HepG2 (cell line): ENCODE results near the gene BCL11B. TPM values are rescaled to one million over a fixed set of nuclear protein-coding genes. Genes with fewer than 3 reads are reported as not detected.

Experiments
- ATAC-seq: fragments of 200-7000 bp; cut with Tn5 transposase; 3 replicates; pipeline ENCODE4 v1.9.1; 2020; ENCODE audit warnings: mild to moderate bottlenecking, moderate library complexity
- BruUV-seq: library from RNA; stranded (reverse); fragments of 400-500 nt; replicated peaks from 2 replicates; lab custom pipeline; 2021; lab: Mats Ljungman, UMichigan
- CTCF ChIA-PET: fragments of 300-600 bp; formaldehyde crosslinking; extraction: SDS; loops from one replicate; lab custom pipeline; 2021; ENCODE audit warnings: low total read pairs, inconsistent platforms, low intra/inter-chr PET ratio; lab: Yijun Ruan, JAX
- POLR2A ChIA-PET: fragments of 350-600 bp; sonication (Branson Sonifier 250); formaldehyde crosslinking; loops from one replicate; lab custom pipeline; 2020; ENCODE audit warnings: antibody characterized with exemption, inconsistent platforms; lab: Yijun Ruan, JAX
- DNase-seq: peaks from one replicate; pipeline ENCODE4 v3.0.0-alpha.2; 2015; ENCODE audit warnings: low spot score
- FAIRE-seq: peaks from 3 replicates; lab custom pipeline; 2011; peaks lifted over from hg19 to GRCh38; lab: Jason Lieb, UNC
- H2AFZ ChIP-seq: one replicate; pipeline ENCODE4 v1.6.1; 2011; ENCODE audit warnings: low read length, inconsistent platforms
- H3K27ac ChIP-seq: fragments of 300-600 bp; 3 replicates; pipeline ENCODE4 v1.8.0; 2011; ENCODE audit warnings: mixed run types, mild to moderate bottlenecking, mixed read lengths, low read length, inconsistent platforms; ENCODE audit not compliant: insufficient read depth; ENCODE audit errors: extremely low read length
- H3K27me3 ChIP-seq, 2 experiments: fragments of 200-600 bp in 1 of 2; 2 replicates in 1 of 2; 3 replicates in 1 of 2; pipeline versions ENCODE4 v1.6.0 to v1.8.0; 2011; ENCODE audit warnings: low read length in 2 of 2, mild to moderate bottlenecking in 2 of 2, moderate library complexity in 2 of 2, inconsistent platforms in 1 of 2; ENCODE audit not compliant: insufficient read depth in 2 of 2, control insufficient read depth in 1 of 2
- H3K36me3 ChIP-seq, 2 experiments: fragments of 200-600 bp in 1 of 2; replicated peaks in 1 of 2; 2 replicates in 1 of 2; 3 replicates in 1 of 2; pipeline versions ENCODE4 v1.5.1 to v1.8.0; 2011; ENCODE audit warnings: low read length in 2 of 2, inconsistent platforms in 1 of 2; ENCODE audit not compliant: insufficient read depth in 2 of 2, control insufficient read depth in 1 of 2
- H3K4me1 ChIP-seq: 2 replicates; pipeline ENCODE4 v1.5.1; 2012; ENCODE audit warnings: low read length, inconsistent platforms; ENCODE audit not compliant: insufficient read depth
- H3K4me2 ChIP-seq: 2 replicates; pipeline ENCODE4 v1.6.0; 2011; ENCODE audit warnings: low read depth, low read length, inconsistent platforms
- H3K4me3 ChIP-seq, 3 experiments: fragments of 200-600 bp in 1 of 3; sonication (generic), shearing (Covaris generic) in 1 of 3; replicated peaks in 1 of 3; 2 replicates each; pipeline ENCODE4 v1.5.1; 2011 to 2016; ENCODE audit warnings: low read length in 3 of 3, inconsistent platforms in 2 of 3, low read depth in 2 of 3, mild to moderate bottlenecking in 2 of 3, control low read depth in 1 of 3, mixed read lengths in 1 of 3; ENCODE audit not compliant: insufficient read depth in 1 of 3
- H3K79me2 ChIP-seq: one replicate; pipeline ENCODE4 v1.6.1; 2011; ENCODE audit warnings: low read length, inconsistent platforms; ENCODE audit not compliant: insufficient read depth
- H3K9ac ChIP-seq: 2 replicates; pipeline ENCODE4 v1.6.0; 2011; ENCODE audit warnings: mild to moderate bottlenecking, low read depth, low read length, inconsistent platforms; ENCODE audit not compliant: insufficient read depth
- H3K9me3 ChIP-seq: 2 replicates; pipeline ENCODE4 v1.5.1; 2012; ENCODE audit warnings: mild to moderate bottlenecking, low read length
- H4K20me1 ChIP-seq: 2 replicates; pipeline ENCODE4 v1.6.0; 2011; ENCODE audit warnings: inconsistent platforms, mild to moderate bottlenecking, low read length, moderate library complexity; ENCODE audit not compliant: insufficient read depth
- ARNTL ChIP-seq: sonication (generic); formaldehyde crosslinking; IDR thresholded peaks from 2 replicates; pipeline ENCODE4 v1.4.0; 2020; ENCODE audit warnings: mild to moderate bottlenecking, missing genetic modification reagents
- BHLHE40 ChIP-seq: IDR thresholded peaks from 2 replicates; pipeline ENCODE4 v1.6.1; 2011; ENCODE audit warnings: low read length, improper control_type of control experiment
- CREB3 ChIP-seq: sonication (generic); formaldehyde crosslinking; IDR thresholded peaks from 2 replicates; pipeline ENCODE4 v1.5.0; 2020; ENCODE audit warnings: missing genetic modification reagents
- HDAC1 ChIP-seq: sonication (generic); formaldehyde crosslinking; IDR thresholded peaks from 2 replicates; pipeline ENCODE4 v1.5.1; 2020; ENCODE audit warnings: mild to moderate bottlenecking, missing genetic modification reagents
- MAFF ChIP-seq: IDR thresholded peaks from 2 replicates; pipeline ENCODE4 v1.6.1; 2011; ENCODE audit warnings: low read depth, low read length, improper control_type of control experiment
- MAFK ChIP-seq, 2 experiments: IDR thresholded peaks in 1 of 2; conservative IDR thresholded peaks in 1 of 2; 2 replicates each; pipeline ENCODE4 v1.6.1; 2011; ENCODE audit warnings: improper control_type of control experiment in 2 of 2, low read length in 2 of 2
- MED13 ChIP-seq: sonication (generic); formaldehyde crosslinking; IDR thresholded peaks from 2 replicates; pipeline ENCODE4 v1.5.0; 2020; ENCODE audit warnings: missing genetic modification reagents
- NFKBIZ ChIP-seq: IDR thresholded peaks from 2 replicates; pipeline ENCODE4 v1.6.1; 2018; ENCODE audit warnings: missing genetic modification reagents, missing compliant biosample characterization
- ZBTB25 ChIP-seq: IDR thresholded peaks from 2 replicates; pipeline ENCODE4 v1.6.1; 2018; ENCODE audit warnings: missing genetic modification reagents
- ZFY ChIP-seq: sonication (generic); formaldehyde crosslinking; IDR thresholded peaks from 2 replicates; pipeline ENCODE4 v1.4.0; 2020; ENCODE audit warnings: missing genetic modification reagents
- ZNF276 ChIP-seq: sonication (generic); formaldehyde crosslinking; IDR thresholded peaks from 2 replicates; pipeline ENCODE4 v1.4.0; 2020; ENCODE audit warnings: mild to moderate bottlenecking, low read depth, missing genetic modification reagents
- ZNF431 ChIP-seq: sonication (generic); formaldehyde crosslinking; IDR thresholded peaks from 2 replicates; pipeline ENCODE4 v1.9.0; 2022; ENCODE audit warnings: missing genetic modification reagents, low read depth, mild to moderate bottlenecking, borderline replicate concordance
- ZSCAN5A ChIP-seq: sonication (generic); formaldehyde crosslinking; IDR thresholded peaks from 2 replicates; pipeline ENCODE4 v1.8.0; 2022; ENCODE audit warnings: mild to moderate bottlenecking, missing genetic modification reagents, borderline replicate concordance
- WGBS: methylation state at CpG from one replicate; pipeline ENCODE4 v1.1.6; 2017; ENCODE audit warnings: low lambda C conversion rate; 5-methylcytosine and 5-hydroxymethylcytosine counted together
- in situ Hi-C: cut with HindIII; loops from 2 replicates; pipeline ENCODE4 v1.10.0; 2017; ENCODE audit warnings: low pct_unique_long_range_greater_than_20kb; ENCODE audit not compliant: extremely low pct_ligation_motif_present
- intact Hi-C: fragments of 100-400 bp; cut with micrococcal nuclease; formaldehyde crosslinking; loops from one replicate; pipeline ENCODE4 v1.10.0; 2022; ENCODE audit not compliant: unreplicated experiment
- polyA plus RNA-seq, 8 experiments: library from polyadenylated mRNA; depleted of rRNA in 3 of 8; stranded (reverse) in 7 of 8; unstranded in 1 of 8; fragments of >200 nt; fragmentation: Illumina TruSeq in 4 of 8; extraction: Trizol in 4 of 8; gene quantifications; 2 replicates each; pipeline versions ENCODE4 v1.2.1 to v1.2.3, GENCODE V29; 2011 to 2016; ENCODE audit warnings: low read depth in 4 of 8, missing spikeins in 1 of 8, mixed read lengths in 1 of 8; ENCODE audit not compliant: insufficient read depth in 1 of 8
- total RNA-seq, 5 experiments: library from RNA; depleted of rRNA; stranded (reverse); fragments of >200 nt; fragmentation: Illumina TruSeq; extraction: Trizol; gene quantifications; 2 replicates each; pipeline ENCODE4 v1.2.3, GENCODE V29; 2016; ENCODE audit warnings: low read depth in 1 of 5

Gene BCL11B
- total and polyA plus RNA-seq, 2 of the 13 experiments (the other 11 are each of a cell fraction or from before 2014, with no cell fraction given) = not detected

GRCh38 chr14:99215277-99215676 is 56.7 kb downstream of the BCL11B start:
- FAIRE-seq (no peak), DNase-seq (no peak), ATAC-seq (no peak)
- CTCF ChIA-PET = no interaction called here
- Histone ChIP-seq H3K9me3 (no peaks in the 10 kb centered on the region), H4K20me1 (no peaks in the 10 kb centered on the region), H3K27ac (no peak overlapping the region), H3K9ac (no peak overlapping the region), H3K36me3 (no peaks in the 10 kb centered on the region), H2AFZ (no peak overlapping the region), H3K4me1 (no peaks in the 10 kb centered on the region), H3K79me2 (no peaks in the 10 kb centered on the region), H3K27me3 (peaks cover 2 to 48% of the 10 kb centered on the region in 2 experiments; a peak in 4 of 5 replicates), H3K4me2 (no peak overlapping the region), H3K4me3 (no peak overlapping the region)
- intact Hi-C loops = no loop called here
- POLR2A ChIA-PET = no interaction called here
- TF ChIP-seq ZNF431 (CRISPR knock-in tag) (no peak), MAFF (0 out of 2 replicates have a peak, but pooled peaks have one; percentile 28), MAFK (conservative IDR thresholded peaks at IDR 0.05 in 1 of 2, IDR thresholded peaks at IDR 0.05 in 1 of 2; ENCODE audit: low read length in 2 of 2) (peak in 1 of 2 experiments; percentile 45; a peak in 3 of 4 replicates)
- in situ Hi-C loops = no loop called here
- no TSS peak for BruUV-seq
- 5% methylated on average over 16 of the region's 16 CpGs for WGBS

GRCh38 chr14:99214701-99215100 is 57.3 kb downstream of the BCL11B start:
- ATAC-seq (no peak), FAIRE-seq (no peak), DNase-seq (no peak)
- H3K9me3 ChIP-seq = no peaks in the 10 kb centered on the region
- ChIA-PET CTCF (no interaction called here), POLR2A (no interaction called here)
- no TSS peak for BruUV-seq
- peaks cover 2 to 43% of the 10 kb centered on the region in 2 experiments; a peak in 4 of 5 replicates for H3K27me3 ChIP-seq
- in situ Hi-C loops (no loop called here), intact Hi-C loops (no loop called here)
- no peaks in the 10 kb centered on the region for H4K20me1 ChIP-seq
- no peak overlapping the region for H3K4me2 ChIP-seq
- WGBS = 0% methylated on average over 2 of the region's 7 CpGs
- H2AFZ ChIP-seq = no peak overlapping the region
- H3K36me3 ChIP-seq = no peaks in the 10 kb centered on the region
- no peak overlapping the region for H3K27ac ChIP-seq
- H3K4me1 ChIP-seq = no peaks in the 10 kb centered on the region
- H3K79me2 ChIP-seq = no peaks in the 10 kb centered on the region
- no peak for TF ChIP-seq ZFY
- no peak for TF ChIP-seq ZSCAN5A
- no peak for TF ChIP-seq ZBTB25 (CRISPR knock-in tag)
- TF ChIP-seq MED13 = no peak
- TF ChIP-seq ARNTL = no peak
- TF ChIP-seq CREB3 (CRISPR knock-in tag) = no peak
- no peak for TF ChIP-seq BHLHE40
- TF ChIP-seq ZNF276 (CRISPR knock-in tag) = no peak
- no peak for TF ChIP-seq NFKBIZ (CRISPR knock-in tag)
- no peak for TF ChIP-seq HDAC1 (CRISPR knock-in tag)
- TF ChIP-seq, all 625 proteins: peak for 0
- Histone ChIP-seq H3K4me3 (no peak overlapping the region), H3K9ac (no peak overlapping the region)
